C4-2B (cell line): ENCODE data around the gene TCF7L1.

Experiments
- H3K27ac ChIP-seq: fragments of 450-650 bp; 2 replicates; pipeline ENCODE4 v1.5.1; 2017
- ZFX ChIP-seq: fragments of 450-650 bp; IDR thresholded peaks from 2 replicates; pipeline ENCODE4 v1.6.1; 2017
- TF ChIP-seq, protein P1 (sequence below): fragments of 450-650 bp; conservative IDR thresholded peaks from 2 replicates; pipeline ENCODE4 v1.5.1; 2017; ENCODE audit warnings: mild to moderate bottlenecking

TCF7L1 gene

DNA sequence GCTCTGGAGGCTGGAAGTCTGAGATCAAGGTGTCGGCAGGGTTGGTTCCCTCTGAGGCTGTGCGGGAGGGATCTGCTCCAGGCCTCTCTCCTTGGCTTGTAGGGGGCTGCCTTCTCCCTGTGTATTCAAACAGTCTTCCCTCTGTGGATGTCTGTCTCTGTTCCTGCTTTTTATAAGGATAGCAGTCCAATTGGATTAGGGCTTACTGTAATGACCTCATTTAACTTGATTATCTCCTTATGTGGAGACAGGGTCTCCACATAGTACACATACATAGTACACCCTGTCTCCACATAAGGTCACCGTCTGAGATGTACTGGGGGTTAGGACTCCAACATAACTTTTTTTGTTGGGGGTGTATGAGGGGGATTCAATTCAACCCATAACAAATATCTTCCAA lies 30.5 kb downstream of the TCF7L1 start:
- TF ChIP-seq, protein P1, sequence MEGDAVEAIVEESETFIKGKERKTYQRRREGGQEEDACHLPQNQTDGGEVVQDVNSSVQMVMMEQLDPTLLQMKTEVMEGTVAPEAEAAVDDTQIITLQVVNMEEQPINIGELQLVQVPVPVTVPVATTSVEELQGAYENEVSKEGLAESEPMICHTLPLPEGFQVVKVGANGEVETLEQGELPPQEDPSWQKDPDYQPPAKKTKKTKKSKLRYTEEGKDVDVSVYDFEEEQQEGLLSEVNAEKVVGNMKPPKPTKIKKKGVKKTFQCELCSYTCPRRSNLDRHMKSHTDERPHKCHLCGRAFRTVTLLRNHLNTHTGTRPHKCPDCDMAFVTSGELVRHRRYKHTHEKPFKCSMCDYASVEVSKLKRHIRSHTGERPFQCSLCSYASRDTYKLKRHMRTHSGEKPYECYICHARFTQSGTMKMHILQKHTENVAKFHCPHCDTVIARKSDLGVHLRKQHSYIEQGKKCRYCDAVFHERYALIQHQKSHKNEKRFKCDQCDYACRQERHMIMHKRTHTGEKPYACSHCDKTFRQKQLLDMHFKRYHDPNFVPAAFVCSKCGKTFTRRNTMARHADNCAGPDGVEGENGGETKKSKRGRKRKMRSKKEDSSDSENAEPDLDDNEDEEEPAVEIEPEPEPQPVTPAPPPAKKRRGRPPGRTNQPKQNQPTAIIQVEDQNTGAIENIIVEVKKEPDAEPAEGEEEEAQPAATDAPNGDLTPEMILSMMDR, result no peak
- no peak for TF ChIP-seq ZFX

DNA sequence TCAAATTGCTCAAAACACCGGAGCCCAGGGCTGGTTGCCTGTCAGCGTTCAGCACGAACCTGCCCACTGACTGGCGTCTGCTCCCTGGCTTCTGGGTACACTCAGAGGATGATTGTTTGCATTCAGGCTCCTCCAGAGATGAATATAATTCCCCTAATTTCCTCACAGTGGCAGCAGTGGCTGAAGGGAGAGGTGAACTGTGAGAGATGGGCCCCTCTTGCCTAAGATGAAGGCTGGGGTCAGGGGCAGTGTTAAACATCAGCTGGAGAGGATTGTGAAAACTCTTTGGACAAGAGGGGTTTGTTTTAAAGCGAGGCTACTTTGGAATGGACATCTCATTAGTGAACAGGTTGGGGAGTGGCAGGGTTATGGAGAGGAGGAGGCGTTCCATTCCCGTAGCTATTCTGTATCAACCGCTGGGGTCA lies 31.0 kb downstream of the TCF7L1 start:
- no peak overlapping the region for H3K27ac ChIP-seq
- TF ChIP-seq ZFX, result no peak
- TF ChIP-seq, protein P1, result no peak

More for the DNA sequence above, 30.5 kb downstream of the TCF7L1 start:
- H3K27ac ChIP-seq, result no peak overlapping the region

DNA sequence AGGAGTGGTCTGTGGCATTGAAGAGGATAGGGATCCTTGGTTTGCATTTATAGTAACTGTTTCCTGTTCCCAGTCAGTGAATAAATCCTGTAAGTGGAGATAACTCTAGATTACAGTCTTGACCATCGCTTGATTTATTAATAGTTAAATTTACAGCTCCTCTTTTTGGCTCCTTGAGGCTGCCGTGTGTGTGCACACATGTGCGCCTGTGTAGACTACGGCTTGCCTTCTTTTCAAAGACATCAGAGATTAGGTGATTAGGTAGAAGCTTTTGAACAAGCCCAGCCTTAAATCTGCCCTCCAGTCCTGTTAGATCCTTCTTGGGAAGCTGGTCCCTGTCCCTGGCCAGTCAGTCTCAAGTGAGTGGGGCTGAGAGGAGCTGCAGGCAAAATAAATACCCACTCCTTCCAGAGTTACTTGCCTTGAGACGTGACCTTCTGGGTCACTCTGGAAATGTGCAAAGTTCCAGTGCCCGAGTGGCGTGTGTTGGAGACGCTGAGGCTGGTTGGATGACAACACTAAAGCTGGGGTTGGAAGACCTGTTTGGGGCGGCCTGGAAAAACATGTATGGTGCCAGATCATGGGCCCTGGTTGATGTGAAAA lies 32.0 kb downstream of the TCF7L1 start:
- TF ChIP-seq, protein P1, result no peak
- TF ChIP-seq ZFX, result no peak
- H3K27ac ChIP-seq, result no peak overlapping the region

DNA sequence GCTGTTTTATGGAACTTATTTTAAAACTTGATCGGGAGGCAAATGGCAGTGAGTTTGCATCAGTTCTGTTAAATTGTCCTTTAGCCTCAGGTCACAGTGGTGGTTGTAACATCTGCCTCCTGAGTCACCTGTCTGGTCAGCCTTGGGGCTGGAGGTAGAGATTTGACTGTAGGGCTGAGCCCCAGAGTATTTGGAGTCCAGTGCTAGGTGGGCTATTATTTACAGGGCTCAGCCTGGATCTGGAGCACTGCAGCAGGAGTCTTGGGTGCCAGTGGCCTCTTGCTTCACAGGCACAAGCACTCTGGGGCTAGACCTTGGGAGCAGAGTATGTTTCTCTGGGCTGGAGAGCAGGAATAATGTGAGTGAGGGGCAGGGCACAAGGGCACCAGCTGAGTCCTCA lies 32.8 kb downstream of the TCF7L1 start:
- TF ChIP-seq ZFX, result no peak
- TF ChIP-seq, protein P1, result no peak
- no peak overlapping the region for H3K27ac ChIP-seq

DNA sequence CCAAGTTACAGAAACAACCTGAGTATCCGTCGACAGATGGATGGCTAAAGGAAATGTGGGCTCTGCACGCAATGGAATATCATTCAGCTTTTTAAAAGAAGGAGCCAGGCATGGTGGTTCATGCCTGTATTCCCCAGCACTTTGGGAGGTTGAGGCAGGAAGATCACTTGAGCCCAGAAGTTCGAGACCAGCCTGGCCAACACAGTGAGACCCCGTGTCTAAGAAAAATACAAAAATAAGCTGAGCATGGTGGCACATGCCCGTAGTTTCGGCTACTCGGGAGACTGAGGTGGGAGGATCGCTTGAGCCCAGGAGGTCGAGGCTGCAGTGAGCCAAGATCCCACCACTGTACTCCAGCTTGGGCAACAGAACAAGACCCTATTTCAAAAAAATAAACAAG lies 34.3 kb downstream of the TCF7L1 start:
- no peak overlapping the region for H3K27ac ChIP-seq

DNA sequence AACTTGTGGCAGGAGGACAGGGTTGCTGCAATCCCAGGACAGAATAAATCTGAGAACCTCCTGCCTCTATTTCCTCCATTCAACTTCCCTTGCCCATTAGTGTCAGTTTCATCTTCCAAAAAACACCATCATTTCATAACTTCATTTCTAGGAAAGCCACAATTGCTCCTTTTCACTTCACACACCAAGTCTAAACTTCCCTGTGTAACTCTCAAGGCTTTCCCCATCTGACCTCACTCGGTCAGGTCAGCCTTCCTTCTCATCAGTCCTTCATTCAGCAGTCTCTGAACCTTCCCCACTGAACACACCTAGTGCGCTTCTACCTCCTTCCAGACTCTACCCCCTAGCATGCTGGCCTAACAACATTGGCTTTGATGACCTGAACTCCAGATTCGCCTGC lies 35.8 kb downstream of the TCF7L1 start:
- TF ChIP-seq, protein P1, result no peak
- TF ChIP-seq ZFX, result no peak
- no peak overlapping the region for H3K27ac ChIP-seq

More for the DNA sequence above, 34.3 kb downstream of the TCF7L1 start:
- TF ChIP-seq, protein P1, result no peak
- TF ChIP-seq ZFX, result no peak

DNA sequence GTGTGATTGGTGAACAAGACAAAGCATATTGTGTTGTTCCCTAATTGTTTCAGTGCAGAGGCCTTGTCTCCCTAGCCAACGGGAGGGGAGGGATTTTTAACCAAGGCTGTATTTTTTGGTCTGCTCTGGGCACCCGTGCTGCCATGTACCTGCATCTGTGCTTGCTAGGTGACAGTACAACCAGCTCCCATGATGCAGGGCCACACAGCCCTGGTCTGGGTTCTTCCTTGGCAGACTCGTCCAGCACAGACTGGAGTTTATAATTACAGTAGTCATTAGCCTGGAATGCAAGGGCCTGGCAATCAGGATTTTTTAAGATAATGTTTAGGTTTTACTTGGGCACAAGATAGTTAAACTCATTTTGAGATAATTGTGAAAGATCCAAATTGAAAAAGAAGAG lies 36.4 kb downstream of the TCF7L1 start:
- H3K27ac ChIP-seq, result no peak overlapping the region
- TF ChIP-seq, protein P1, result no peak
- no peak for TF ChIP-seq ZFX
